Suprapubic skin (tissue), 4 donors: ENCODE measurements around the gene LILRA2. TPM values are rescaled to one million over a fixed set of nuclear protein-coding genes. Genes with fewer than 3 reads are reported as not detected.

Source experiments
- DNase-seq, 2 donors: peaks; one replicate each; pipeline ENCODE4 v3.0.0-alpha.2; 2019; ENCODE audit warnings: low spot score in 2 of 2
- H3K27ac ChIP-seq: fragments of 200-600 bp; sonication (generic); one replicate; pipeline ENCODE4 v1.5.1; 2019
- H3K27me3 ChIP-seq: fragments of 200-600 bp; sonication (generic); one replicate; pipeline ENCODE4 v1.5.1; 2019
- H3K36me3 ChIP-seq: fragments of 200-600 bp; sonication (generic); one replicate; pipeline ENCODE4 v1.5.1; 2019
- H3K4me1 ChIP-seq: fragments of 200-600 bp; sonication (generic); one replicate; pipeline ENCODE4 v1.5.1; 2019
- H3K4me3 ChIP-seq: fragments of 200-600 bp; sonication (generic); one replicate; pipeline ENCODE4 v1.5.1; 2019; ENCODE audit warnings: mild to moderate bottlenecking
- H3K9me3 ChIP-seq: fragments of 200-600 bp; sonication (generic); one replicate; pipeline ENCODE4 v1.5.1; 2019
- EP300 ChIP-seq: sonication (generic); formaldehyde crosslinking; IDR thresholded peaks from one replicate; pipeline ENCODE4 v1.6.1; 2017; ENCODE audit warnings: antibody characterized with exemption
- POLR2A ChIP-seq, 2 donors: fragments of 450-650 bp; IDR thresholded peaks; one replicate each; pipeline ENCODE4 v1.6.1; 2017; ENCODE audit warnings: antibody characterized with exemption in 2 of 2, mild to moderate bottlenecking in 2 of 2, moderate library complexity in 2 of 2
- POLR2AphosphoS5 ChIP-seq, 3 donors: sonication (generic); formaldehyde crosslinking; IDR thresholded peaks; one replicate each; pipeline ENCODE4 v1.6.1; 2017; ENCODE audit warnings: antibody characterized with exemption in 3 of 3
- WGBS: methylation state at CpG from one replicate; pipeline ENCODE4 v1.1.5; 2018; 5-methylcytosine and 5-hydroxymethylcytosine counted together
- total RNA-seq, 4 donors: library from RNA; depleted of rRNA; stranded (reverse); fragments of >200 nt; gene quantifications; one replicate each; pipeline ENCODE4 v1.1.0, GENCODE V29; 2016
- TF ChIP-seq, protein P1 (sequence below), 2 donors: fragments of 200-600 bp in 1 of 2; fragments of 450-650 bp in 1 of 2; sonication (generic) in 1 of 2; IDR thresholded peaks; one replicate each; pipeline ENCODE4 v1.5.1; 2016 to 2019; ENCODE audit warnings: antibody characterized with exemption in 2 of 2, mild to moderate bottlenecking in 1 of 2, moderate library complexity in 1 of 2

Gene LILRA2
- total RNA-seq: under 1 TPM in 1 of 4 donors, not detected in 3; 0.15 TPM

DNA sequence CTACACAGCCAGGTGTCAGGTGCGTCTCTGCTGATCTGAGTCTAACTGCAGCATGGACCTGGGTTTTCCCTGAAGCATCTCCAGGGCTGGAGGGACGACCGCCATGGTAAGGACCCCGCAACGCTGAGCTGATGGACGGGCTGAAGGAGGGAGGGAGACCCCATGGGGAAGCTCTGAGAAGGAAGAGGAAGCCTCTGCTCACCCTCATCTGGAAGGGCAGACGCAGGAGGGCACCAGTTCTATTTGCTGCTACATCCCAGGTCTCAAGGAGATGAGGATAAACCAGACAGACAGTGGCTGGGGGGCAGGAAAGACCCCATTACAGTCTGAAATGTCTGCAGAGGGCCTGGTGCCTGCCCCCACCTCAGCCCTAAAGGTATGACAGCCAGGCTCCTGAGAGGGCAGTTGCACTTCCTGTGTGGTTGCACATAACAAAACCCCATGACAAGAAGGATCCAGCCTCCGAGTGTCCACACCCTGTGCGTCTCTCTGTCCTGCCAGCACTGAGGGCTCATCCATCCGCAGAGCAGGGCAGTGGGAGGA, at the start of gene LILRA2:
TSS of gene LILRA2 (plus strand) at position 461 of the 543 bp plus-strand sequence. CDS start 89 bp downstream, outside the sequence.
- H3K36me3 ChIP-seq: no peaks in the 10 kb centered on the region
- no peaks in the 10 kb centered on the region for H3K4me1 ChIP-seq
- H3K9me3 ChIP-seq: no peaks in the 10 kb centered on the region
- peak within 1 kb of the TSS; percentile 9 for H3K27ac ChIP-seq
- WGBS: 56% methylated on average over 10 of the region's 10 CpGs
- TF ChIP-seq, protein P1, sequence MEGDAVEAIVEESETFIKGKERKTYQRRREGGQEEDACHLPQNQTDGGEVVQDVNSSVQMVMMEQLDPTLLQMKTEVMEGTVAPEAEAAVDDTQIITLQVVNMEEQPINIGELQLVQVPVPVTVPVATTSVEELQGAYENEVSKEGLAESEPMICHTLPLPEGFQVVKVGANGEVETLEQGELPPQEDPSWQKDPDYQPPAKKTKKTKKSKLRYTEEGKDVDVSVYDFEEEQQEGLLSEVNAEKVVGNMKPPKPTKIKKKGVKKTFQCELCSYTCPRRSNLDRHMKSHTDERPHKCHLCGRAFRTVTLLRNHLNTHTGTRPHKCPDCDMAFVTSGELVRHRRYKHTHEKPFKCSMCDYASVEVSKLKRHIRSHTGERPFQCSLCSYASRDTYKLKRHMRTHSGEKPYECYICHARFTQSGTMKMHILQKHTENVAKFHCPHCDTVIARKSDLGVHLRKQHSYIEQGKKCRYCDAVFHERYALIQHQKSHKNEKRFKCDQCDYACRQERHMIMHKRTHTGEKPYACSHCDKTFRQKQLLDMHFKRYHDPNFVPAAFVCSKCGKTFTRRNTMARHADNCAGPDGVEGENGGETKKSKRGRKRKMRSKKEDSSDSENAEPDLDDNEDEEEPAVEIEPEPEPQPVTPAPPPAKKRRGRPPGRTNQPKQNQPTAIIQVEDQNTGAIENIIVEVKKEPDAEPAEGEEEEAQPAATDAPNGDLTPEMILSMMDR (IDR thresholded peaks at IDR 0.05): no peak
- no peak for TF ChIP-seq POLR2AphosphoS5 (IDR thresholded peaks at IDR 0.05)
- no peak for TF ChIP-seq EP300
- TF ChIP-seq POLR2A (IDR thresholded peaks at IDR 0.05): no peak
- H3K27me3 ChIP-seq: no peaks in the 10 kb centered on the region
- DNase-seq: no peak
- no peak within 1 kb of the TSS for H3K4me3 ChIP-seq

DNA sequence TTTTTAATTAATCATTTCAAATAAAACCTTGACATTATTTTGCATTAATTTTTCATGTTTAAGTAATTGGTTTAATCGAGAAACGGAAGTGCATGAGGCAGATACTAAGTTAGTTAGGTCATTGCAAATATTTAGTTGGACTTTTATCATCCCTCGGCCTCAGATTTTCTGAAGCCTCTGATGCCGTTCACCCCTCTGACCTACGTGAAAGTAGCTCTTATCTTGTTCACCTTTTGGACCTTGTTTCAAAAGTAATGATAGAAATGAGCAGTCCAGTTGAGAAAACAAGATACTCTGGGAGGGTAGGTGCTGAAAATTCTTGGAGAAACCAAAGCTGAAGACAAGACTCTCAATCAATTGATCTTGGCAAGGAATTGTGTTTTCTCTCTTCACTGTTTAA, 48.0 kb upstream of the LILRA2 start:
- WGBS: 89% methylated on average over 5 of the region's 5 CpGs

DNA sequence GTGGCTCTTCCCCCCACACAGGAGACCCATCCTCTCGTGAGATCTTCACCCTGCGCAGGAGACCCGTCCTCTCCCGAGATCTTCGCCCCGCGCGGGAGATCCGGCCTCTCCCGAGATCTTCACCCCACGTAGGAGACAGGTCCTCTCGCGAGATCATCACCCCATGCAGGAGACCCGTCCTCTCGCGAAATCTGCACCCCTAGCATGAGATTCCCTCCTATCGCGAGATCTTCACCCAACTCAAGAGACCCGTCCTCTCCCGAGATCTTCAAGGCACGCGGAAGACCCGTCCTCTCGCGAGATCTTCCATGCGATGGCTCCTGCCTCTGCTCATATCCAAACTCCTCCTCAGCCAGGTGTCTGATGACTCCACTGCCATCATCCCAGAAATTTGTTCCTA, 46.6 kb upstream of the LILRA2 start:
- no peak for DNase-seq
- Histone ChIP-seq H3K9me3 (no peaks in the 10 kb centered on the region), H3K27ac (no peak overlapping the region), H3K27me3 (peaks cover 5% of the 10 kb centered on the region), H3K4me1 (no peaks in the 10 kb centered on the region), H3K36me3 (no peaks in the 10 kb centered on the region), H3K4me3 (no peak overlapping the region)
- WGBS: 93% methylated on average over 26 of the region's 26 CpGs
- TF ChIP-seq POLR2A (IDR thresholded peaks at IDR 0.05) (no peak), POLR2AphosphoS5 (IDR thresholded peaks at IDR 0.05) (no peak), EP300 (no peak)
- TF ChIP-seq, protein P1 (IDR thresholded peaks at IDR 0.05): no peak

More for the DNA sequence above, 48.0 kb upstream of the LILRA2 start:
- H3K27ac ChIP-seq: no peak overlapping the region
- TF ChIP-seq POLR2A (IDR thresholded peaks at IDR 0.05) (no peak), POLR2AphosphoS5 (IDR thresholded peaks at IDR 0.05) (no peak), EP300 (no peak)
- TF ChIP-seq, protein P1 (IDR thresholded peaks at IDR 0.05): no peak
- no peaks in the 10 kb centered on the region for H3K36me3 ChIP-seq
- peaks cover 9% of the 10 kb centered on the region for H3K27me3 ChIP-seq
- H3K4me1 ChIP-seq: no peaks in the 10 kb centered on the region
- H3K4me3 ChIP-seq: no peak overlapping the region
- no peaks in the 10 kb centered on the region for H3K9me3 ChIP-seq
- DNase-seq: no peak

DNA sequence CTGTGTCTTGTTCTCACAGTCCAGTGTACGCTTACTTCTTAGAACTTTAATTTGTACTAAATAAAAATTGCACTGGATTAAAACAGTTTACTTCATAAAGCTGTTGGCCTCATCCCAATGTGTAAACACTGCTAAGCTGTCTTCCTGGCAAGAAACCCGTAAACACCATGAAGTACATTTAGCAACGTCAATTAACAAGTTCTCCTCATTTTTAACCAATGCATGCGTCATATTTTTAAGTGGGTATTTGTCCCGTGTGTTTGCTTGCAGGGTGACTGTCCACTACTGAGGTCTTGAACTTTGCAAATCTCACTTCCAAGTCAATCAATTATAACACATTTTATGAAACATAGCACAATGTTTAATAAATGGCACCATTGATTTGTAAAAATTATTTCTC, 42.7 kb upstream of the LILRA2 start:
- Histone ChIP-seq H3K4me1 (no peaks in the 10 kb centered on the region), H3K27ac (no peak overlapping the region), H3K27me3 (peaks cover 11% of the 10 kb centered on the region), H3K4me3 (no peak overlapping the region), H3K36me3 (no peaks in the 10 kb centered on the region), H3K9me3 (no peaks in the 10 kb centered on the region)
- DNase-seq: no peak
- TF ChIP-seq, protein P1 (IDR thresholded peaks at IDR 0.05): no peak
- TF ChIP-seq POLR2A (IDR thresholded peaks at IDR 0.05) (no peak), POLR2AphosphoS5 (IDR thresholded peaks at IDR 0.05) (no peak), EP300 (no peak)
- WGBS: 62% methylated on average over 5 of the region's 5 CpGs

DNA sequence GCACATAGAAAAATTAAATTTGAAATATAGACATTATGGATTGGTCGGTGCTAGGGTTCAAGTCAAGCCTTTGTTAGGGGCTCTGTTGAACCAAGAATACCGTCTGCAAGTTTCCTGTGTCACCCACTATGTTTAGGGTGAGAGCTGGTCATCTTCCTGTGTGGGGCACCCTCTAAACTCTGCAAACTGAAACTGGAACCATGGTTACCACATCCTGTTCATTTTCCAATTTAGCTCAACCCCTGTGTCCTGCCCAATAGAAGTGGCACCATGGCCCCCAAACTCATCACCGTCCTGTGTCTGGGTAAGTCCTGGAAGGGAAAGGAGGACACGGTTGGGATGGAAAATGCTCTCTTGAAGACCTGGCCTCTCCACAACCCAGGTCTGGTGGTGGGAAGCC, 41.1 kb upstream of the LILRA2 start:
- TF ChIP-seq, protein P1 (IDR thresholded peaks at IDR 0.05): no peak
- TF ChIP-seq POLR2AphosphoS5 (IDR thresholded peaks at IDR 0.05): no peak
- TF ChIP-seq EP300: no peak
- no peak for TF ChIP-seq POLR2A (IDR thresholded peaks at IDR 0.05)
- no peak for DNase-seq
- peaks cover 11% of the 10 kb centered on the region for H3K27me3 ChIP-seq

More for the DNA sequence above, 41.1 kb upstream of the LILRA2 start:
- H3K9me3 ChIP-seq: no peaks in the 10 kb centered on the region
- no peak overlapping the region for H3K27ac ChIP-seq
- no peaks in the 10 kb centered on the region for H3K36me3 ChIP-seq
- no peaks in the 10 kb centered on the region for H3K4me1 ChIP-seq
- 74% methylated on average over 4 of the region's 4 CpGs for WGBS
- H3K4me3 ChIP-seq: no peak overlapping the region
